HEK293 (cell line): ENCODE measurements around the gene EGFR.

Source experiments
- CTCF ChIA-PET: fragments of 350-600 bp; formaldehyde crosslinking; extraction: SDS; loops from one replicate; lab custom pipeline; 2021; ENCODE audit warnings: antibody characterized with exemption; lab: Yijun Ruan, JAX
- POLR2A ChIA-PET: fragments of 300-600 bp; formaldehyde crosslinking; extraction: SDS; loops from one replicate; lab custom pipeline; 2020; ENCODE audit warnings: antibody characterized with exemption, inconsistent platforms; lab: Yijun Ruan, JAX
- H3K27ac ChIP-seq: fragments of 200-500 bp; sonication (Bioruptor generic); 2 replicates; pipeline ENCODE4 v1.5.1; 2014; ENCODE audit warnings: low read depth, low read length, control low read depth, inconsistent platforms; ENCODE audit errors: extremely low read depth
- H3K36me3 ChIP-seq, 2 experiments: fragments of 200-500 bp in 1 of 2; sonication (Bioruptor generic) in 1 of 2; 1 replicate in 1 of 2; 2 replicates in 1 of 2; pipeline ENCODE4 v1.5.1; 2014 to 2017; ENCODE audit warnings: inconsistent platforms in 2 of 2, low read length in 2 of 2; ENCODE audit not compliant: control insufficient read depth in 2 of 2, insufficient read depth in 1 of 2
- H3K4me1 ChIP-seq: fragments of 200-500 bp; sonication (Bioruptor generic); 2 replicates; pipeline ENCODE4 v1.5.1; 2014; ENCODE audit warnings: mild to moderate bottlenecking, low read length, inconsistent platforms; ENCODE audit not compliant: control insufficient read depth, insufficient read depth
- H3K4me3 ChIP-seq: 2 replicates; pipeline ENCODE4 v1.5.1; 2011; ENCODE audit warnings: low read depth, mild to moderate bottlenecking, control low read depth, low read length, moderate library complexity
- H3K9me3 ChIP-seq: fragments of 200-500 bp; sonication (Bioruptor generic); 2 replicates; pipeline ENCODE4 v1.5.1; 2014; ENCODE audit warnings: low read depth, low read length, inconsistent platforms; ENCODE audit not compliant: control insufficient read depth, insufficient read depth
- GFI1B ChIP-seq: fragments of 450-650 bp; formaldehyde crosslinking; IDR thresholded peaks from 2 replicates; pipeline ENCODE4 v1.5.1; 2016; ENCODE audit warnings: missing biosample characterization, missing genetic modification characterization
- HOXA7 ChIP-seq: sonication (generic); formaldehyde crosslinking; IDR thresholded peaks from 2 replicates; pipeline ENCODE4 v1.8.1; 2022; ENCODE audit warnings: missing genetic modification reagents, borderline replicate concordance
- INSM2 ChIP-seq: fragments of 450-650 bp; formaldehyde crosslinking; IDR thresholded peaks from 2 replicates; pipeline ENCODE4 v1.5.1; 2016; ENCODE audit warnings: missing biosample characterization, missing genetic modification characterization
- KLF8 ChIP-seq: fragments of 450-650 bp; formaldehyde crosslinking; IDR thresholded peaks from 2 replicates; pipeline ENCODE4 v1.5.1; 2016; ENCODE audit warnings: missing biosample characterization, missing genetic modification characterization
- ZNF140 ChIP-seq: fragments of 450-650 bp; formaldehyde crosslinking; IDR thresholded peaks from 2 replicates; pipeline ENCODE4 v1.5.1; 2016; ENCODE audit warnings: missing biosample characterization, missing genetic modification characterization
- ZNF146 ChIP-seq: fragments of 450-650 bp; formaldehyde crosslinking; IDR thresholded peaks from 2 replicates; pipeline ENCODE4 v1.5.1; 2016; ENCODE audit warnings: missing biosample characterization, missing genetic modification characterization
- ZNF169 ChIP-seq: fragments of 450-650 bp; formaldehyde crosslinking; IDR thresholded peaks from 2 replicates; pipeline ENCODE4 v1.5.1; 2016; ENCODE audit warnings: missing biosample characterization, missing genetic modification characterization
- ZNF18 ChIP-seq: fragments of 450-650 bp; formaldehyde crosslinking; IDR thresholded peaks from 2 replicates; pipeline ENCODE4 v1.5.1; 2016; ENCODE audit warnings: missing biosample characterization, missing genetic modification characterization
- ZNF19 ChIP-seq: fragments of 450-650 bp; formaldehyde crosslinking; IDR thresholded peaks from 2 replicates; pipeline ENCODE4; 2016; ENCODE audit warnings: missing biosample characterization, missing genetic modification characterization, low read depth
- ZNF202 ChIP-seq: fragments of 450-650 bp; formaldehyde crosslinking; IDR thresholded peaks from 2 replicates; pipeline ENCODE4 v1.5.1; 2016; ENCODE audit warnings: missing biosample characterization, missing genetic modification characterization, borderline replicate concordance
- ZNF398 ChIP-seq: fragments of 450-650 bp; formaldehyde crosslinking; IDR thresholded peaks from 2 replicates; pipeline ENCODE4 v1.5.1; 2017; ENCODE audit warnings: missing biosample characterization, missing genetic modification characterization
- ZNF416 ChIP-seq: fragments of 450-650 bp; formaldehyde crosslinking; IDR thresholded peaks from 2 replicates; pipeline ENCODE4 v1.5.1; 2016; ENCODE audit warnings: missing biosample characterization, missing genetic modification characterization
- ZNF426 ChIP-seq: fragments of 450-650 bp; formaldehyde crosslinking; IDR thresholded peaks from 2 replicates; pipeline ENCODE4 v1.5.1; 2017; ENCODE audit warnings: missing biosample characterization, missing genetic modification characterization, mild to moderate bottlenecking, inconsistent platforms, moderate library complexity
- ZNF596 ChIP-seq: fragments of 450-650 bp; IDR thresholded peaks from 2 replicates; pipeline ENCODE4 v1.5.0; 2018; ENCODE audit warnings: missing biosample characterization, mild to moderate bottlenecking, missing genetic modification characterization, moderate library complexity
- ZNF791 ChIP-seq: fragments of 450-650 bp; formaldehyde crosslinking; IDR thresholded peaks from 2 replicates; pipeline ENCODE4 v1.5.1; 2016; ENCODE audit warnings: missing biosample characterization, missing genetic modification characterization
- ZSCAN18 ChIP-seq: fragments of 450-650 bp; formaldehyde crosslinking; IDR thresholded peaks from 2 replicates; pipeline ENCODE4 v1.5.1; 2016; ENCODE audit warnings: missing biosample characterization, missing genetic modification characterization
- ZSCAN4 ChIP-seq: fragments of 450-650 bp; formaldehyde crosslinking; IDR thresholded peaks from 2 replicates; pipeline ENCODE4 v1.5.1; 2017; ENCODE audit warnings: missing biosample characterization, missing genetic modification characterization

The EGFR gene

GRCh38 chr7:55251911-55252310, 233.1 kb downstream of the EGFR start (continued):
- no peak for TF ChIP-seq INSM2

- H3K4me3 ChIP-seq, result no peak overlapping the region
- no peak overlapping the region for H3K27ac ChIP-seq
- CTCF ChIA-PET, result interaction anchor here (0.7 to 5.7 kb wide), 4 partner anchors 29 to 477 kb away, joined by 3 to 141 read pairs (median 45); no protein-coding TSS in a partner anchor
- POLR2A ChIA-PET, result no interaction called here
- TF ChIP-seq ZNF140 (tag by site-specific recombination) (no peak), ZNF596 (tag by site-specific recombination) (no peak), ZNF146 (no peak), ZNF202 (tag by site-specific recombination) (no peak), ZSCAN18 (tag by site-specific recombination) (no peak)
- H3K9me3 ChIP-seq, result no peaks in the 10 kb centered on the region
- peaks cover 6% of the 10 kb centered on the region; the same call in 1 of the 2 replicates for H3K4me1 ChIP-seq
- H3K36me3 ChIP-seq, result no peaks in the 10 kb centered on the region
These were observed 233.6 kb downstream of the EGFR start for GRCh38 chr7:55252386-55252785.

- Histone ChIP-seq H3K4me3 (no peak overlapping the region), H3K4me1 (peaks cover 6% of the 10 kb centered on the region; the same call in 1 of the 2 replicates), H3K9me3 (no peaks in the 10 kb centered on the region), H3K27ac (no peak overlapping the region), H3K36me3 (no peaks in the 10 kb centered on the region)
- POLR2A ChIA-PET, result no interaction called here
- CTCF ChIA-PET, result interaction anchor here (0.6 to 5.7 kb wide), 7 partner anchors 29 to 478 kb away, joined by 3 to 141 read pairs (median 4); no protein-coding TSS in a partner anchor
- no peak for TF ChIP-seq ZSCAN4 (tag by site-specific recombination)
- TF ChIP-seq ZNF398, result no peak
- TF ChIP-seq ZNF426 (tag by site-specific recombination), result no peak
- TF ChIP-seq HOXA7, result no peak
- no peak for TF ChIP-seq ZNF416 (tag by site-specific recombination)
- no peak for TF ChIP-seq ZNF19 (tag by site-specific recombination)
- TF ChIP-seq KLF8 (tag by site-specific recombination), result no peak
- TF ChIP-seq ZNF169 (tag by site-specific recombination), result no peak
- TF ChIP-seq ZNF791 (tag by site-specific recombination), result no peak
- TF ChIP-seq ZNF18 (tag by site-specific recombination), result no peak
- TF ChIP-seq GFI1B (tag by site-specific recombination), result no peak
These were observed 234.4 kb downstream of the EGFR start for GRCh38 chr7:55253188-55253587.
